Measurements from ENCODE around the gene RBM17. TPM values are rescaled to one million over a fixed set of nuclear protein-coding genes. Genes with fewer than 3 reads are reported as not detected.

Gene RBM17
- total RNA-seq, 6 experiments from 2014 or later, result 11.9 to 40.6 (median 28.1) TPM

DNA sequence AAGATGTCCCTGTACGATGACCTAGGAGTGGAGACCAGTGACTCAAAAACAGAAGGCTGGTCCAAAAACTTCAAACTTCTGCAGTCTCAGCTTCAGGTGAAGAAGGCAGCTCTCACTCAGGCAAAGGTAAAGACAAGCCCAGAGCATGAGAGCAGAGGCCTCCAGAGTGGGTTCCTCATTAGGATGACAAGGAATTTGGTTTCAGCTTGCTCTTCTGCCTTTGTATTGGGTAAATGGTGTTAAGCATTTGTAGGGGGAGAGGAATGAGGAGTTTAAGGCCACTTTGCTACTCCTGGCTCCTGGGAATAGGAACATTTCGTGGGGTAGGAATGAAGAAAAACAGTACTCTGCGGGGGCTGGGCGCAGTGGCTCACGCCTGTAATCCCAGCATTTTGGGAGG, 8.2 kb downstream of the RBM17 start:
- WGBS (ENCODE audit: insufficient coverage, low coverage, low lambda C conversion rate, missing lambda C conversion rate), result 93% methylated on average over 4 of the region's 5 CpGs
- Histone ChIP-seq H3K9me3 (no peaks in the 10 kb centered on the region), H3K27me3 (no peaks in the 10 kb centered on the region), H3K4me3 (no peak overlapping the region), H3K4me1 (peaks cover 0 to 20% (median 8%) of the 10 kb centered on the region in 4 donors), H3K27ac (no peak overlapping the region), H3K36me3 (peaks cover 0 to 16% (median 5%) of the 10 kb centered on the region in 4 donors)
- intact Hi-C loops (cut with DNase I), result no loop called here
- DNase-seq, result no peak
- no peak for TF ChIP-seq POLR2A (IDR thresholded peaks at IDR 0.05)
- TF ChIP-seq, protein P1, sequence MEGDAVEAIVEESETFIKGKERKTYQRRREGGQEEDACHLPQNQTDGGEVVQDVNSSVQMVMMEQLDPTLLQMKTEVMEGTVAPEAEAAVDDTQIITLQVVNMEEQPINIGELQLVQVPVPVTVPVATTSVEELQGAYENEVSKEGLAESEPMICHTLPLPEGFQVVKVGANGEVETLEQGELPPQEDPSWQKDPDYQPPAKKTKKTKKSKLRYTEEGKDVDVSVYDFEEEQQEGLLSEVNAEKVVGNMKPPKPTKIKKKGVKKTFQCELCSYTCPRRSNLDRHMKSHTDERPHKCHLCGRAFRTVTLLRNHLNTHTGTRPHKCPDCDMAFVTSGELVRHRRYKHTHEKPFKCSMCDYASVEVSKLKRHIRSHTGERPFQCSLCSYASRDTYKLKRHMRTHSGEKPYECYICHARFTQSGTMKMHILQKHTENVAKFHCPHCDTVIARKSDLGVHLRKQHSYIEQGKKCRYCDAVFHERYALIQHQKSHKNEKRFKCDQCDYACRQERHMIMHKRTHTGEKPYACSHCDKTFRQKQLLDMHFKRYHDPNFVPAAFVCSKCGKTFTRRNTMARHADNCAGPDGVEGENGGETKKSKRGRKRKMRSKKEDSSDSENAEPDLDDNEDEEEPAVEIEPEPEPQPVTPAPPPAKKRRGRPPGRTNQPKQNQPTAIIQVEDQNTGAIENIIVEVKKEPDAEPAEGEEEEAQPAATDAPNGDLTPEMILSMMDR (IDR thresholded peaks at IDR 0.05), result no peak
- ATAC-seq, result no peak

DNA sequence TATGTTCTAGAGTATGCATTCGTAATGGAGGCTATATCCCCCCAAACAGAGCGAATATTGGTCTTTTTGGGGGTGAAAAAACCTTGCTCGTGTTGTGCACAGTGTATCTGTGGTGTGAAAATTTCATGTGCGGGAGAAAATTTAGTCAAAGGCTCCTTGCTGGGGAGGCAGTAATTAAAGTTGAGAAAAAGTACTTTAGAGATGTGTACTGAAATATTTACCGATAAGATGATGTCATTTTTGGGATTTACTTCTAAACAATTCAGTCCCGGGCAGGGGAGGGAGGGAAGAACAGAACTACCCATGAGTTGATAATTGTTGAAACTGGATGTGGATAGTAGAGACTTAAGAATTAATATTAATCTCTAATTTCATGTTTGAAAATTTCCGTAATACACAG, 9.3 kb downstream of the RBM17 start:
- Histone ChIP-seq H3K4me1 (peaks cover 0 to 23% (median 8%) of the 10 kb centered on the region in 4 donors), H3K4me3 (no peak overlapping the region), H3K27me3 (no peaks in the 10 kb centered on the region), H3K9me3 (no peaks in the 10 kb centered on the region), H3K27ac (no peak overlapping the region), H3K36me3 (peaks cover 0 to 16% (median 8%) of the 10 kb centered on the region in 4 donors)
- WGBS (ENCODE audit: insufficient coverage, low coverage, low lambda C conversion rate, missing lambda C conversion rate), result 90% methylated on average over 7 of the region's 7 CpGs
- TF ChIP-seq, protein P1 (IDR thresholded peaks at IDR 0.05), result no peak
- no peak for TF ChIP-seq POLR2A (IDR thresholded peaks at IDR 0.05)
- ATAC-seq, result no peak
- DNase-seq, result no peak
- intact Hi-C loops (cut with DNase I), result no loop called here

DNA sequence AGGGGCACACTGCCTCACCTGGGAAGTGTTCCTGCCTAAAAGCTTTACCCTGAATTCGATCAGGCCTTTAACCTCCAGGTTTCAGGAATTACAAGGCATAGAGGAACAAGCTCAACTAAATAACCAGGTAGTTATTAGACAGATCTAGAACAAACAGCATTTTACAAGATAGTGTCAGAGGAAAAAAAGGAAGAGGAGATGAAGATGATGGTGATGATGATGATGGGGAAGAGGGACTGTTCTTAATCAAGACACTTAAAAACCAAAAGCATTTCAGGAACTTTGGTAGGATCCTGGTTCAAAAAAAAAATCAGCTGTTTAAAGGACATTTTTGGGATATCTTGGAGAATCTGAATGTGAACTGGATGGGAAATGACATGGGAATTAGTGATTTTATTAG, 11.5 kb downstream of the RBM17 start:
- TF ChIP-seq POLR2A (IDR thresholded peaks at IDR 0.05), result no peak
- TF ChIP-seq, protein P1 (IDR thresholded peaks at IDR 0.05), result no peak
- Histone ChIP-seq H3K9me3 (no peaks in the 10 kb centered on the region), H3K27ac (peak overlapping the region in 1 of 3 donors; percentile 34), H3K27me3 (no peaks in the 10 kb centered on the region), H3K4me1 (peaks cover 0 to 17% (median 8%) of the 10 kb centered on the region in 4 donors), H3K36me3 (peaks cover 0 to 16% (median 8%) of the 10 kb centered on the region in 4 donors), H3K4me3 (no peak overlapping the region)
- no peak for ATAC-seq
- DNase-seq, result no peak
- intact Hi-C loops (cut with DNase I), result loop anchor here in 1 of 2 donors (10.0 kb wide), 1 partner anchor 304 kb away; no protein-coding TSS in a partner anchor
- 75% methylated on average over 1 of the region's 1 CpG for WGBS (ENCODE audit: insufficient coverage, low coverage, low lambda C conversion rate, missing lambda C conversion rate)

DNA sequence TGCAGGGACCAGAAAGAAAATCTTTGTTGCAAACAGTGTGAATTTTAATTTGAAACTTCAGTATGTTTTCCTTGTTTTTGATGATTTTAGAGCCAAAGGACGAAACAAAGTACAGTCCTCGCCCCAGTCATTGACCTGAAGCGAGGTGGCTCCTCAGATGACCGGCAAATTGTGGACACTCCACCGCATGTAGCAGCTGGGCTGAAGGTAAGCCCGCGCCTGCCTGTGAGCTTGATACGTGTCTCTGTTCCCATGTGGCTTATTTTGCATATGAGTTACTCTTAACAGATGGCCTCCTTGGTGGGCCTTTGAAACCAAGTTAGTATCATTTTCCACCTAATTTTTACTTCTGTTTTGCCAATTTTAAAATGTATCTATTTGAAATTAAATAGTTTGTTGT, 12.3 kb downstream of the RBM17 start:
- Histone ChIP-seq H3K9me3 (no peaks in the 10 kb centered on the region), H3K27ac (peak overlapping the region in 2 of 3 donors; percentile 34 to 56), H3K4me3 (no peak overlapping the region), H3K27me3 (no peaks in the 10 kb centered on the region), H3K36me3 (peaks cover 0 to 22% (median 9%) of the 10 kb centered on the region in 4 donors), H3K4me1 (peaks cover 0 to 17% (median 8%) of the 10 kb centered on the region in 4 donors)
- no peak for TF ChIP-seq POLR2A (IDR thresholded peaks at IDR 0.05)
- TF ChIP-seq, protein P1 (IDR thresholded peaks at IDR 0.05), result no peak
- ATAC-seq, result peak; percentile 90 to 95 (median 92)
- peak; percentile 47 to 79 (median 75) for DNase-seq
- intact Hi-C loops (cut with DNase I), result loop anchor here in 1 of 2 donors (10.0 kb wide), 1 partner anchor 304 kb away; no protein-coding TSS in a partner anchor
- 34% methylated on average over 8 of the region's 8 CpGs for WGBS (ENCODE audit: insufficient coverage, low coverage, low lambda C conversion rate, missing lambda C conversion rate)
